DND-41 (cell line): ENCODE measurements around the gene SDHA.

ENCODE experiments used
- ATAC-seq: fragments of 200-7000 bp; cut with Tn5 transposase; 3 replicates; pipeline ENCODE4 v1.9.1; 2021; ENCODE audit warnings: low read depth; ENCODE audit not compliant: insufficient read depth
- DNase-seq: peaks from one replicate; pipeline ENCODE4 v3.0.0-alpha.2; 2020
- H2AFZ ChIP-seq: 2 replicates; pipeline ENCODE4 v1.6.0; 2012; ENCODE audit warnings: low read depth, low read length
- H3K27ac ChIP-seq: 2 replicates; pipeline ENCODE4 v1.5.1; 2012; ENCODE audit warnings: low read length, inconsistent platforms
- H3K27me3 ChIP-seq: fragments of 200-600 bp; sonication (generic); 2 replicates; pipeline ENCODE4 v1.6.0; 2012; ENCODE audit warnings: low read length, mild to moderate bottlenecking, inconsistent platforms; ENCODE audit not compliant: insufficient read depth, poor library complexity
- H3K36me3 ChIP-seq: 2 replicates; pipeline ENCODE4 v1.5.1; 2012; ENCODE audit warnings: low read length, inconsistent platforms; ENCODE audit not compliant: insufficient read depth
- H3K4me1 ChIP-seq: 2 replicates; pipeline ENCODE4 v1.5.1; 2012; ENCODE audit warnings: mild to moderate bottlenecking, low read length; ENCODE audit not compliant: insufficient read depth
- H3K4me2 ChIP-seq: 2 replicates; pipeline ENCODE4 v1.6.0; 2012; ENCODE audit warnings: mild to moderate bottlenecking, moderate library complexity, low read length, inconsistent platforms; ENCODE audit not compliant: insufficient read depth
- H3K4me3 ChIP-seq, 2 experiments: fragments of 200-600 bp in 1 of 2; shearing (Covaris generic) in 1 of 2; 2 replicates each; pipeline ENCODE4 v1.5.1; 2012 to 2016; ENCODE audit warnings: inconsistent platforms in 2 of 2, low read length in 2 of 2, mild to moderate bottlenecking in 2 of 2, low read depth in 1 of 2, moderate library complexity in 1 of 2
- H3K79me2 ChIP-seq: 2 replicates; pipeline ENCODE4 v1.6.0; 2012; ENCODE audit warnings: low read length, inconsistent platforms; ENCODE audit not compliant: insufficient read depth
- H3K9ac ChIP-seq: 2 replicates; pipeline ENCODE4 v1.6.0; 2012; ENCODE audit warnings: low read depth, mild to moderate bottlenecking, inconsistent platforms, low read length, moderate library complexity
- H3K9me3 ChIP-seq: 2 replicates; pipeline ENCODE4 v1.5.1; 2012; ENCODE audit warnings: low read length, moderate library complexity, mild to moderate bottlenecking, inconsistent platforms; ENCODE audit not compliant: insufficient read depth, severe bottlenecking
- H4K20me1 ChIP-seq: 2 replicates; pipeline ENCODE4 v1.6.0; 2012; ENCODE audit warnings: low read length; ENCODE audit not compliant: insufficient read depth
- EZH2 ChIP-seq: IDR thresholded peaks from 3 replicates; pipeline ENCODE4 v1.6.1; 2012; ENCODE audit warnings: borderline replicate concordance, low read depth, mild to moderate bottlenecking, moderate library complexity, low read length, inconsistent platforms; ENCODE audit not compliant: severe bottlenecking
- TF ChIP-seq, protein P1 (sequence below): IDR thresholded peaks from 2 replicates; pipeline ENCODE4 v1.5.1; 2012; ENCODE audit warnings: borderline replicate concordance, low read length, moderate library complexity, mild to moderate bottlenecking; ENCODE audit not compliant: poor library complexity, severe bottlenecking; ENCODE audit errors: extremely low read depth

SDHA gene

GRCh38 chr5:182126-182525, 36.0 kb upstream of the SDHA start:
- Histone ChIP-seq H3K36me3 (no peaks in the 10 kb centered on the region), H3K9me3 (no peaks in the 10 kb centered on the region), H3K9ac (no peak overlapping the region), H3K27ac (no peak overlapping the region), H3K4me3 (no peak overlapping the region), H3K79me2 (no peaks in the 10 kb centered on the region), H4K20me1 (0 out of 2 replicates have a peak, but pooled peaks cover 3% of the 10 kb centered on the region), H3K4me1 (no peaks in the 10 kb centered on the region), H2AFZ (no peak overlapping the region), H3K27me3 (peaks cover 3% of the 10 kb centered on the region), H3K4me2 (no peak overlapping the region)
- TF ChIP-seq, protein P1, sequence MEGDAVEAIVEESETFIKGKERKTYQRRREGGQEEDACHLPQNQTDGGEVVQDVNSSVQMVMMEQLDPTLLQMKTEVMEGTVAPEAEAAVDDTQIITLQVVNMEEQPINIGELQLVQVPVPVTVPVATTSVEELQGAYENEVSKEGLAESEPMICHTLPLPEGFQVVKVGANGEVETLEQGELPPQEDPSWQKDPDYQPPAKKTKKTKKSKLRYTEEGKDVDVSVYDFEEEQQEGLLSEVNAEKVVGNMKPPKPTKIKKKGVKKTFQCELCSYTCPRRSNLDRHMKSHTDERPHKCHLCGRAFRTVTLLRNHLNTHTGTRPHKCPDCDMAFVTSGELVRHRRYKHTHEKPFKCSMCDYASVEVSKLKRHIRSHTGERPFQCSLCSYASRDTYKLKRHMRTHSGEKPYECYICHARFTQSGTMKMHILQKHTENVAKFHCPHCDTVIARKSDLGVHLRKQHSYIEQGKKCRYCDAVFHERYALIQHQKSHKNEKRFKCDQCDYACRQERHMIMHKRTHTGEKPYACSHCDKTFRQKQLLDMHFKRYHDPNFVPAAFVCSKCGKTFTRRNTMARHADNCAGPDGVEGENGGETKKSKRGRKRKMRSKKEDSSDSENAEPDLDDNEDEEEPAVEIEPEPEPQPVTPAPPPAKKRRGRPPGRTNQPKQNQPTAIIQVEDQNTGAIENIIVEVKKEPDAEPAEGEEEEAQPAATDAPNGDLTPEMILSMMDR = no peak
- no peak for TF ChIP-seq EZH2
- DNase-seq = no peak
- ATAC-seq = no peak

GRCh38 chr5:184471-184870, 33.6 kb upstream of the SDHA start:
- Histone ChIP-seq H3K4me2 (no peak overlapping the region), H3K9ac (no peak overlapping the region), H2AFZ (no peak overlapping the region), H3K27me3 (no peaks in the 10 kb centered on the region), H3K79me2 (no peaks in the 10 kb centered on the region), H3K4me3 (no peak overlapping the region), H4K20me1 (0 out of 2 replicates have a peak, but pooled peaks cover 3% of the 10 kb centered on the region), H3K27ac (no peak overlapping the region), H3K36me3 (no peaks in the 10 kb centered on the region), H3K4me1 (peaks cover 9% of the 10 kb centered on the region), H3K9me3 (no peaks in the 10 kb centered on the region)
- ATAC-seq (no peak), DNase-seq (no peak)
- no peak for TF ChIP-seq EZH2
- TF ChIP-seq, protein P1 = no peak

DNA sequence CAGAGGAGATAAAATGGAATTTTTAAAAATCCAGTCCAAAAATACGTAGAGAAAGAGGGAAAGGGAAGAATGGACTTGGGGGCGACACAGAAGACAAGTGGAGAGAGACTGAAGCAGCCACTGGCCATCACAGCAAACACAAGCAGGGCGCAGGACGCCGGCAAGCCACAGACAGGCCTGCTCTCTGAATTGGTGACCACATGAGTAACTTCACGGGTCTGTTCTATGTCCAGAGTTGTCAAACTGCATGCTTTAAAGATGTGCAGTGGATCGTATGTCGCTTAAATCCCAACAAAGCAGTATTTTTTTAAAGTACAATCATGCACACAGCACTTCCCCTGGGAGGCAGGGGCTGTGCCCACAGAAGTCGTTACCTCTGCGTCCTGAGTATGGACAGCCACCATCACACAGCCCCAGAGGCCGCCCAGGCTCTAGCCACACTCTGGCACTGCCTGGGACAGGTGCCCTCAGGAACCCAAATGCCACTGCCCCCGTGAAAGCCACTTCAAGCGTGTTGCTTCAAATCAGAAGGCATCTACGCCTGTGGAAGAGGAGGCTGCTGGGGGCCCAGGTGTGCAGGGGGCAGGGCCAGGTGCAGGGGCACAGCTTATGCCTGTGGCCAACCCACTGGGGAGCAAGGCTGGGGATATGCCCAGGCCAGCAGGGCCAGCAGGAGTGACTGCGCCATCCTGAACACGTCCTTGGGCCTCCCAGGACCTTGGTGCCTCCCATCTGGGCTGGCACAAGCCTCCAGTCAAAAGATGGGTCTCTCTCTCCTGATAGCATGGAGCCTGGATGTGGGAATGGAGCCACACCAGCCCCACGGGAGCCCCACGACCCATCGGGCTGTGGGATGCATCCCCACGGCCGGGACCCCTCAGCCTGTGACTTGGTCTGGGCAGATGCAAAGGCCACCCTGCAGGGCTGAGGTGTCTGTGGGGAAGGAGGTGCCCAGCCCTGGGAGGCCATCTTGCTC, 32.7 kb upstream of the SDHA start:
- Histone ChIP-seq H2AFZ (no peak overlapping the region), H3K4me3 (no peak overlapping the region), H3K9ac (no peak overlapping the region), H4K20me1 (0 out of 2 replicates have a peak, but pooled peaks cover 3% of the 10 kb centered on the region), H3K4me2 (no peak overlapping the region), H3K9me3 (no peaks in the 10 kb centered on the region), H3K36me3 (no peaks in the 10 kb centered on the region), H3K79me2 (no peaks in the 10 kb centered on the region), H3K27me3 (no peaks in the 10 kb centered on the region), H3K4me1 (peaks cover 9% of the 10 kb centered on the region), H3K27ac (no peak overlapping the region)
- DNase-seq (no peak), ATAC-seq (no peak)
- no peak for TF ChIP-seq EZH2
- TF ChIP-seq, protein P1 = no peak
